ENCODE measurements around the gene KLHL35.

DNA sequence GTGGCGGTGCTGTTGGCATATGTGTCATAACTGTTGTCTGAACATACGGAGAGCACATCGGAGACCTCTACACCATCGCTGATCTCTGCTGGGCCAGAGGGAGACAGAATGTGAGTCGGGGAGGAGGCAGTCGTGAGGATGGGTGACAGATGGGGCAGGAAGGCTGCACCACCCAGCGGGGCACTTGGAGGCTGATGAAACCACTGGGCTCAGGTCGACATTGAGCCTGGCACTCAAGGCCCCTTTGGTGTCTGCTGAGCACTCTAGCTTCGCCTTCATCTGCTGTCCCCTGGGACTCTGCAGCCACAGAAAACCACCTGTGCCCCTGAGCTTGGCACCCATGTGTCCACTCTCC lies 2.5 kb upstream of the KLHL35 start:
- no peak for TF ChIP-seq HDGF (IDR thresholded peaks at IDR 0.05; ENCODE audit: borderline replicate concordance)
- TF ChIP-seq FOXM1 (IDR thresholded peaks at IDR 0.05; ENCODE audit: borderline replicate concordance) = no peak
- TF ChIP-seq ELF4 (IDR thresholded peaks at IDR 0.05) = no peak
- TF ChIP-seq, protein P1, sequence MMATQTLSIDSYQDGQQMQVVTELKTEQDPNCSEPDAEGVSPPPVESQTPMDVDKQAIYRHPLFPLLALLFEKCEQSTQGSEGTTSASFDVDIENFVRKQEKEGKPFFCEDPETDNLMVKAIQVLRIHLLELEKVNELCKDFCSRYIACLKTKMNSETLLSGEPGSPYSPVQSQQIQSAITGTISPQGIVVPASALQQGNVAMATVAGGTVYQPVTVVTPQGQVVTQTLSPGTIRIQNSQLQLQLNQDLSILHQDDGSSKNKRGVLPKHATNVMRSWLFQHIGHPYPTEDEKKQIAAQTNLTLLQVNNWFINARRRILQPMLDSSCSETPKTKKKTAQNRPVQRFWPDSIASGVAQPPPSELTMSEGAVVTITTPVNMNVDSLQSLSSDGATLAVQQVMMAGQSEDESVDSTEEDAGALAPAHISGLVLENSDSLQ (IDR thresholded peaks at IDR 0.05) = no peak
- no peak for TF ChIP-seq BHLHE40 (IDR thresholded peaks at IDR 0.05; ENCODE audit: borderline replicate concordance)
- no peak for TF ChIP-seq SP1 (IDR thresholded peaks at IDR 0.05)
- TF ChIP-seq SUZ12 (IDR thresholded peaks at IDR 0.05) = no peak
- no peak for TF ChIP-seq LEF1 (IDR thresholded peaks at IDR 0.05; ENCODE audit: borderline replicate concordance)
- TF ChIP-seq FOXA1 (IDR thresholded peaks at IDR 0.05) = no peak
- TF ChIP-seq L3MBTL2 (conservative IDR thresholded peaks at IDR 0.05) = no peak
- TF ChIP-seq TARDBP (IDR thresholded peaks at IDR 0.05) = no peak
- no peak for TF ChIP-seq ZNF384 (IDR thresholded peaks at IDR 0.05)
- no peak for TF ChIP-seq NFRKB (IDR thresholded peaks at IDR 0.05)
